Measurements from ENCODE around the gene ABCC1.
"Not testable (repeated sequence)": the region's sequence is repeated elsewhere in the genome, so short reads cannot be mapped to it uniquely, and the experiment has no call there.

The ABCC1 gene

DNA sequence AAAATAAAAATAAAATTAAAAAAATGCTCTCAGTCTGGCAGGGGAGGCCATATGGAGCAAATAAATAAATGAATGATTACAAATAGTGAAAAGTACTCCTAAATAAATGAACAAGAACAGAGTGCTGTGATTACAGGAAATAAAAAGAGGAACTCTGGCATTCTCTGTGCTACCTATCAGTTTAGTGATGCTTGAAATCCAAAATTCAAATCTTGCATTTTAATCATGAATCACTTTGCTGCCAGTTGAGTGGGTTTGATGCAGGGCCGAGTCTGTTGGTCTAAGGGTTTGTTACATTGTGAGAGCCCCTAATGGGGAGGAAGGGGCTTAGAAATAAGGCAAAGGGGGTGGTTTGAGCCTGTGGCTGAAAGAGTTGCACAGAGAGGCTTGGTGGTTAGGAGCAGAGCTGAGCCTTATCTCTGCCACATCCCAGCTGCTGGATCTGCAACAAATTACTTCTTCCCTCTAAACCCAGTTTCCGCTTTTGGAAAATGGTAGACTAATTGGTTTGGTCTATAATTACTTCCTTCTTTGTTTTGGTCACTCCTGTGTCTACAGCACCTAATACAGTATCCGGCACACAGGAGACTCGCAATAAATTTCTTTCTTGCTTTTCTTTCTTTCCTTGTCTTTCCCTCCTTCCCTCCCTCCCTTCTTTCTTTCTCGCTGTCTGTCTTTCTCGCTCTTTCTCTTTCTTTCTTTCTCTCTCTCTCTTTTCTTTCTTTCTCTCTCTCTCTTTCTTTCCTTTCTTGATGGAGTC is 6.3 kb upstream of the ABCC1 start:
- in situ Hi-C loops (cut with HindIII; ENCODE audit: low sequenced_read_pairs), result no loop called here

GRCh38 chr16:15946257-15947044 is 3.0 kb upstream of the ABCC1 start:
- in situ Hi-C loops (cut with HindIII; ENCODE audit: low sequenced_read_pairs), result no loop called here

DNA sequence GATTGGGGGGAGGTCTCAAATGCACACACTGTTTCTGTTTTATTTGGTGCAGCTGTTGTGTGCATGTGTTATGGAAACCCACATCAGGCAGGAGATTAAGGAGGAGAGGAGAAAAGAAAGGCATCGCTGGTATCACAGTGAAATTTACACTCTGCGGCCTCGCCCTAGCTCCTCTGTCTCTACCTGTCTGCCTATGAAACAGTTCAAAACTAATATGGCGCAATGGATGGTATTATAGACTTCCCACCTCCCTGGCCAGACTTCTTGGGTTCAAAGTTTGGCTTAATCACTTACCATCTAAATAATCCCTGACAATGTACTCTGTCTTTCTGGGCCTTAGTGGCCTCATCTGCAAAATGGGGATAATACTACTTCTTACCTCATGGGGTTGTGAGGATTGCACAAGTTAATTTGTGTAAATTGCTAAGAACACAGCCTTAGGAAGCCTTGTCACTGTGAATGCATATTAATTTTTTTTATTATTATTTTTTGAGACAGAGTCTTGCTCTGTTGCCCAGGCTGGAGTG is 1.4 kb upstream of the ABCC1 start:
- in situ Hi-C loops (cut with HindIII; ENCODE audit: low sequenced_read_pairs), result no loop called here

GRCh38 chr16:15948532-15949209 is 745 bp upstream of the ABCC1 start:
- in situ Hi-C loops (cut with HindIII; ENCODE audit: low sequenced_read_pairs), result no loop called here

GRCh38 chr16:15950161-15950854 is 892 bp downstream of the ABCC1 start:
- in situ Hi-C loops (cut with HindIII; ENCODE audit: low sequenced_read_pairs), result no loop called here

DNA sequence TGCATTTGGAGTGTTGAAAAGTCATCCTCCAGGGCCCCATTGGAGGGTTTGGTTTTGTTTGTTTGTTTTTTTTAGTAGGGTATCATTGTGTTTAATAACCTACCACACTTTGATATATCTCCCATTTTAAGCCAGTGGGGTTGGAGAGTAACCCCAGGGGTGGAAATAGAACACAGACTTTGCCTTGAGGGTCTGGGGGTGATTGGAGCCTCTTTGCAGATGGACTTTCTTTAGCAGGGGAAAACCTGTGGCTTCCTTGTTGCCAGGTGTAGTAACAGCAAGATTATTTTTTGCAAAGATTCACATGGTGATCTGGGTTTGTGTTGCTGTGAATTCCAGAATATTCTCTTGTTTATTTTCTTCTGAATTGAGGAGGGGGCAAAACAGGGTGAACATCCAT is 1.5 kb downstream of the ABCC1 start:
- in situ Hi-C loops (cut with HindIII; ENCODE audit: low sequenced_read_pairs), result no loop called here

DNA sequence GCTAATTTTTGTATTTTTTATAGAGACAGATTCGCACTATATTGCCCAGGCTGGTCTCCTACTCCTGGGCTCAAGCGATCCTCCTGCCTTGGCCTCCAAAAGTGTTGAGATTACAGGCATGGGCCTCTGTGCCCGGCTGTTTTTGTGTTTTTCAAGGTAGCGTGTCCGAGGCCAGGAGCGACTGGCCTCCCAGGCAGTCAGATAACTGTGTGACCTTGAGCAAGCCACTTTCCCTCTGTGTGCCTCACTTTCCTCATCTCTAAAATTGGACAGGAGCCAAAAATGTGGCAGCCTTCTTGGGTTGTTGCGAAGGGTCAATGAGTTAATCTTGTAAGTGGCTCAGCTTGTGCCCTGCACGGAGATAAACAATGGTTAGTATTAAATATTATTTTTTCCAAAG is 2.4 kb downstream of the ABCC1 start:
- in situ Hi-C loops (cut with HindIII; ENCODE audit: low sequenced_read_pairs), result no loop called here

GRCh38 chr16:15952265-15952711 is 2.9 kb downstream of the ABCC1 start:
- in situ Hi-C loops (cut with HindIII; ENCODE audit: low sequenced_read_pairs), result no loop called here

DNA sequence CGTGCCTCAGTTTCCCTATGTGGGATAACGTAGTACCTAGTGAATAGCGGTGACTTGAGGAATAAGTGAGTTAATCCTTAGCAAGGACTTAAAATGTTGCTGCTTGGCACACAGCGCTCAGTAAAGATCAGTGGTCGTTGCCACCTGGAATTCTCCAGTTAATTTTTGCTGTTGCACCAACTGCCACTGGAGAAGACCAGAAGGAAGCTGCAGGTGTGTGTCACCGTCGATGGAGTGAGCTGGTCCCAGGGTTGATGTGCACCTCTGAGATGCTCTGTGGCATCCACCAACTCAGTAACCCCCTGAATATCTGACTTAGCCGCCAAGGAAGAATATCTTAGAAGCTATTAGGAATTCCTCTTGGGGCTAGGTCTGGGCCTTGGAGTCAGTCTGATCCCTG is 4.1 kb downstream of the ABCC1 start:
- in situ Hi-C loops (cut with HindIII; ENCODE audit: low sequenced_read_pairs), result no loop called here

GRCh38 chr16:15953929-15954813 is 4.8 kb downstream of the ABCC1 start:
- in situ Hi-C loops (cut with HindIII; ENCODE audit: low sequenced_read_pairs), result no loop called here

DNA sequence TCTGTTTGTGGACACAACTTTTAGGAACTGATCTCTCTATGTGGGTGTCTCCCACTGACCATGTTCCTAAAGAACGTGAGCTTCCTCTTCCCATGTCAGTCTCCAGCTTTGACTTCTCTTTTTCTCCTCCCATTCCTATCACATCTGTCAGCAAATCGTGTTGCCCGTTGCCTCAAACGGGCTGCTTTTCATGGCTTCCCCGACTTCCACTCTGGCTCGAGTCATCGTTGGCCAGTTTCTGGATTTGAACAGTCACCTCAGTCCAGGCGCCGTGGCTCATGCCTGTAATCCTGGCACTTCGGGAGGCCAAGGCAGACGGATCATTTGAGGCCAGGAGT is 5.4 kb downstream of the ABCC1 start:
- in situ Hi-C loops (cut with HindIII; ENCODE audit: low sequenced_read_pairs), result no loop called here

- in situ Hi-C loops (cut with HindIII; ENCODE audit: low sequenced_read_pairs), result no loop called here
These were observed 6.0 kb downstream of the ABCC1 start for GRCh38 chr16:15955425-15955824.

DNA sequence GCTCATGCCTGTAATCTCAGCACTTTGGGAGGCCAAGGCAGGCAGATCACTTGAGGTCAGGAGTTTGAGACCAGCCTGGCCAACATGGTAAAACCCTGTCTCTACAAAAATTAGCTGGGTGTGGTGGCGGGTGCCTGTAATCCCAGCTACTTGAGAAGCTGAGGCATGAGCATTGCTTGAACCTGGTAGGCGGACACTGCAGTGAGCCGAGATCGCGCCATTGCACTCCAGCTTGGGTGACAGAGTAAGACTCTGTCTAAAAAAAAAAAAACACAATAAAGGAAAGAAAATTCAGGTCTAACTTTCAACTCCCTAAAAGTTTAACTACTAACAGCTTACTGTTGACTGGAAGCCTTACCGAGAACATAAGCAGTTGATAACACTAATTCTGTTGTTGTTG is 6.7 kb downstream of the ABCC1 start:
- in situ Hi-C loops (cut with HindIII; ENCODE audit: low sequenced_read_pairs), result not testable (repeated sequence)

DNA sequence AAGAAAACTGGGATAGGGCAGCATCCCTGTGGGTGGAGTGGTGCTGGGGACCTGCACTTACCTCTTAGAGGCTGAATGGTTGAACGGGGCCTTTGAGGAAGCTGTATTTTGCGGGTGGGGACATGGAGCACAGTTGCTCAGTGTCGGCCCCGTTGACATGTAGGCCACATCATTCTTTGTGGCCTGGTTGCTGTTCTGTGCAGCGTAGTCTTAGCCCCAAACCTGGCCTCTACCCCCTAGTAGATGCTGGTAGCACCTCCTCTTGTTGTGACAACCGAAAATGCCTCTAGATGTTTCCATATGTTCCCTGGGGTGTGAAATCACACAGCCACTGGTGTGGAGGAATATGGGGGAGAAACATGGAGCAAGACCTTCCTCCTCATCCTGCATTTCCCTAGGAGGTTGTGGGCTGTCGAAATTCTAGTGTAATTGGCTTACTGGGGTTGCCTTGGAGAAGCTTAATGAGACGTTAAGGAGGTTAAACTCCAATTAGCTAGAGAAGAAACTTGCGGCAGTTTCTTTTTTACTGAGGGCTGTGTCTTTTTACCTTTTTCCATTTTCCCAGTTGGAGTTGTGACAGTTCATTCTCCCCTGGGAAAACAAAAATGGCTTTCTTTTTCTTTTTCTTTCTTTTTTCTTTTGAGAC is 9.4 kb downstream of the ABCC1 start:
- in situ Hi-C loops (cut with HindIII; ENCODE audit: low sequenced_read_pairs), result no loop called here

- in situ Hi-C loops (cut with HindIII; ENCODE audit: low sequenced_read_pairs), result no loop called here
These were observed 10.9 kb downstream of the ABCC1 start for GRCh38 chr16:15960124-15960971.

- in situ Hi-C loops (cut with HindIII; ENCODE audit: low sequenced_read_pairs), result no loop called here
These were observed 11.7 kb downstream of the ABCC1 start for GRCh38 chr16:15961060-15961511.

GRCh38 chr16:15961571-15962090 is 12.2 kb downstream of the ABCC1 start:
- in situ Hi-C loops (cut with HindIII; ENCODE audit: low sequenced_read_pairs), result no loop called here

- in situ Hi-C loops (cut with HindIII; ENCODE audit: low sequenced_read_pairs), result no loop called here
These were observed 14.0 kb downstream of the ABCC1 start for GRCh38 chr16:15963307-15963910.
